ENCODE measurements around the gene CCDC170. TPM values are rescaled to one million over a fixed set of nuclear protein-coding genes. Genes with fewer than 3 reads are reported as not detected.

The CCDC170 gene
- polyA plus RNA-seq, 1 of the 3 experiments (the other 2 are of a cell fraction): not detected

DNA sequence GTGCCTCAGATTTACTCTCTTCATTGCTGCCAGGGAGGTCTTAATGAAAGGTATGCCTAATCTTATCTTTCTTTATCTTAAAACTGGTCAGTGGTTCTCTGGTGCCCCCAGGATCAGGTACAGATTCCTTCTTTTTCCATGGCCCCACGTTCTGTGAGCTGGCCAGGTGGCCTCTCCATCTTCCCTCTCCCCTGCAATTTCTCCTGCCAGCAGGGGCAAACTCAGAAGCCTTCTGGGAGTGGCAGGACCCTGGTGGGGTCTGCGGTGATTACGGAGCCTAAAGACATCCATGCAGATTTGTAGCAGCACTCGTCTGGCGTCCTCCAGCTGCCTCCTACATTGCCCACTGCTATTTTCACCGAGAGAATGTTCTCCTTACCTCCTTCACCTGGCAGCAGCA is 95.8 kb downstream of the CCDC170 start:
- H2AFZ ChIP-seq (ENCODE audit: low read depth): no peak overlapping the region
- ChIA-PET CTCF (no interaction called here), POLR2A (no interaction called here)
- H3K36me3 ChIP-seq (replicated peaks in 1 of 2; ENCODE audit: control insufficient read depth in 1 of 2, insufficient read depth in 2 of 2, low read length in 1 of 2): no peaks in the 10 kb centered on the region
- no peak for DNase-seq
- no peaks in the 10 kb centered on the region for H3K9me2 ChIP-seq
- H3K4me2 ChIP-seq: no peak overlapping the region
- H4K20me1 ChIP-seq (ENCODE audit: insufficient read depth): no peaks in the 10 kb centered on the region
- no peak overlapping the region for H3K27ac ChIP-seq (ENCODE audit: low read depth in 2 of 2, low read length in 1 of 2)
- no peaks in the 10 kb centered on the region for H3F3A ChIP-seq (replicated peaks; ENCODE audit: insufficient read depth)
- H3K4me1 ChIP-seq (ENCODE audit: control insufficient read depth in 1 of 2, insufficient read depth in 2 of 2, low read depth in 1 of 2, low read length in 1 of 2): no peaks in the 10 kb centered on the region
- TF ChIP-seq YY1 (IDR thresholded peaks at IDR 0.05; ENCODE audit: low read depth): no peak
- H3K27me3 ChIP-seq (ENCODE audit: insufficient read depth): no peaks in the 10 kb centered on the region
- 5% methylated on average over 6 of the region's 6 CpGs for WGBS (ENCODE audit: low lambda C conversion rate)
- H3K9me3 ChIP-seq: no peaks in the 10 kb centered on the region
- no peaks in the 10 kb centered on the region for H3K79me2 ChIP-seq (ENCODE audit: insufficient read depth)
- H3K4me3 ChIP-seq (ENCODE audit: low read depth in 2 of 2, low read length in 1 of 2): no peak overlapping the region
- no peak overlapping the region for H3K9ac ChIP-seq

DNA sequence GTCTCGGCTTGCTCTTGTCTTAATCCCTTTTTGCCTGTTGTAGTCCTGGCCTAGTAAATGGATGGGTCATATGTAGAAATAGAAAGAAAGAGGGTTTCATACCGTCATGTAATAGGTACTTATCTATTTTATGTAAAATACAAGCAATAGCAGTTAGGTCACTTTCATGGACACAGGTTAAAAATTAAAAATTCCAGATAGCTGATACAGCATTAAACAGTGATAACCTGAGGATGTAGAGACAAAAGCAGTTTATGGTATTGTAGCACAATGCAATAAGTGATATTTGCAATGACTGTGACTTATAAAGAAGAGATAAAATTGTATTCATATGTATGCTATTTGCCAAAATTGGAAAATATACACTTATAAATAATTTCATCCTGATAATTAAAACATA is 96.9 kb downstream of the CCDC170 start:
- Histone ChIP-seq H2AFZ (ENCODE audit: low read depth) (no peak overlapping the region), H3K9me2 (no peaks in the 10 kb centered on the region), H3K4me1 (ENCODE audit: control insufficient read depth in 1 of 2, insufficient read depth in 2 of 2, low read depth in 1 of 2, low read length in 1 of 2) (no peaks in the 10 kb centered on the region), H3K4me2 (no peak overlapping the region), H3K9me3 (no peaks in the 10 kb centered on the region), H3K79me2 (ENCODE audit: insufficient read depth) (no peaks in the 10 kb centered on the region), H3F3A (replicated peaks; ENCODE audit: insufficient read depth) (no peaks in the 10 kb centered on the region), H3K27ac (ENCODE audit: low read depth in 2 of 2, low read length in 1 of 2) (no peak overlapping the region), H3K36me3 (replicated peaks in 1 of 2; ENCODE audit: control insufficient read depth in 1 of 2, insufficient read depth in 2 of 2, low read length in 1 of 2) (no peaks in the 10 kb centered on the region), H3K27me3 (ENCODE audit: insufficient read depth) (no peaks in the 10 kb centered on the region), H3K4me3 (ENCODE audit: low read depth in 2 of 2, low read length in 1 of 2) (no peak overlapping the region), H3K9ac (no peak overlapping the region), H4K20me1 (ENCODE audit: insufficient read depth) (no peaks in the 10 kb centered on the region)
- ChIA-PET POLR2A (no interaction called here), CTCF (no interaction called here)
- 15% methylated on average over 2 of the region's 2 CpGs for whole genome bisulfite sequencing (ENCODE audit: low lambda C conversion rate)
- no peak for DNase-seq
- TF ChIP-seq EP300 (IDR thresholded peaks at IDR 0.05; ENCODE audit: borderline replicate concordance in 1 of 2, low read depth in 1 of 2, low read length in 1 of 2) (no peak), TCF12 (IDR thresholded peaks at IDR 0.05) (no peak), SMC3 (IDR thresholded peaks at IDR 0.05; ENCODE audit: low read depth, low read length) (no peak), CHD2 (IDR thresholded peaks at IDR 0.05; ENCODE audit: low read length, partially characterized antibody) (no peak), RAD21 (IDR thresholded peaks at IDR 0.05; ENCODE audit: low read length) (no peak), TEAD4 (IDR thresholded peaks at IDR 0.05; ENCODE audit: borderline replicate concordance, insufficient read depth) (no peak), JUND (IDR thresholded peaks at IDR 0.05) (no peak), NFIC (IDR thresholded peaks at IDR 0.05; ENCODE audit: borderline replicate concordance) (no peak)
- TF ChIP-seq, protein P1, sequence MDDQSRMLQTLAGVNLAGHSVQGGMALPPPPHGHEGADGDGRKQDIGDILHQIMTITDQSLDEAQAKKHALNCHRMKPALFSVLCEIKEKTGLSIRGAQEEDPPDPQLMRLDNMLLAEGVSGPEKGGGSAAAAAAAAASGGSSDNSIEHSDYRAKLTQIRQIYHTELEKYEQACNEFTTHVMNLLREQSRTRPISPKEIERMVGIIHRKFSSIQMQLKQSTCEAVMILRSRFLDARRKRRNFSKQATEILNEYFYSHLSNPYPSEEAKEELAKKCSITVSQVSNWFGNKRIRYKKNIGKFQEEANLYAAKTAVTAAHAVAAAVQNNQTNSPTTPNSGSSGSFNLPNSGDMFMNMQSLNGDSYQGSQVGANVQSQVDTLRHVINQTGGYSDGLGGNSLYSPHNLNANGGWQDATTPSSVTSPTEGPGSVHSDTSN (IDR thresholded peaks at IDR 0.05): no peak
- TF ChIP-seq, protein P2, sequence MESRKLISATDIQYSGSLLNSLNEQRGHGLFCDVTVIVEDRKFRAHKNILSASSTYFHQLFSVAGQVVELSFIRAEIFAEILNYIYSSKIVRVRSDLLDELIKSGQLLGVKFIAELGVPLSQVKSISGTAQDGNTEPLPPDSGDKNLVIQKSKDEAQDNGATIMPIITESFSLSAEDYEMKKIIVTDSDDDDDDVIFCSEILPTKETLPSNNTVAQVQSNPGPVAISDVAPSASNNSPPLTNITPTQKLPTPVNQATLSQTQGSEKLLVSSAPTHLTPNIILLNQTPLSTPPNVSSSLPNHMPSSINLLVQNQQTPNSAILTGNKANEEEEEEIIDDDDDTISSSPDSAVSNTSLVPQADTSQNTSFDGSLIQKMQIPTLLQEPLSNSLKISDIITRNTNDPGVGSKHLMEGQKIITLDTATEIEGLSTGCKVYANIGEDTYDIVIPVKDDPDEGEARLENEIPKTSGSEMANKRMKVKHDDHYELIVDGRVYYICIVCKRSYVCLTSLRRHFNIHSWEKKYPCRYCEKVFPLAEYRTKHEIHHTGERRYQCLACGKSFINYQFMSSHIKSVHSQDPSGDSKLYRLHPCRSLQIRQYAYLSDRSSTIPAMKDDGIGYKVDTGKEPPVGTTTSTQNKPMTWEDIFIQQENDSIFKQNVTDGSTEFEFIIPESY (IDR thresholded peaks at IDR 0.05; ENCODE audit: borderline replicate concordance, low read depth): no peak
- TF ChIP-seq, protein P3, sequence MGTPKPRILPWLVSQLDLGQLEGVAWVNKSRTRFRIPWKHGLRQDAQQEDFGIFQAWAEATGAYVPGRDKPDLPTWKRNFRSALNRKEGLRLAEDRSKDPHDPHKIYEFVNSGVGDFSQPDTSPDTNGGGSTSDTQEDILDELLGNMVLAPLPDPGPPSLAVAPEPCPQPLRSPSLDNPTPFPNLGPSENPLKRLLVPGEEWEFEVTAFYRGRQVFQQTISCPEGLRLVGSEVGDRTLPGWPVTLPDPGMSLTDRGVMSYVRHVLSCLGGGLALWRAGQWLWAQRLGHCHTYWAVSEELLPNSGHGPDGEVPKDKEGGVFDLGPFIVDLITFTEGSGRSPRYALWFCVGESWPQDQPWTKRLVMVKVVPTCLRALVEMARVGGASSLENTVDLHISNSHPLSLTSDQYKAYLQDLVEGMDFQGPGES (IDR thresholded peaks at IDR 0.05; ENCODE audit: low read depth, low read length): no peak
